Testis (tissue), 2 donors: ENCODE measurements around the gene PEX11A.

Experiments used
- CTCF ChIP-seq, 3 experiments: fragments of 450-650 bp in 2 of 3; fragments of 200-600 bp in 1 of 3; sonication (generic) in 1 of 3; IDR thresholded peaks; one replicate each; pipeline ENCODE4 v1.5.1; 2016 to 2019; ENCODE audit warnings: antibody characterized with exemption in 3 of 3, mild to moderate bottlenecking in 2 of 3, moderate library complexity in 1 of 3
- POLR2A ChIP-seq: fragments of 450-650 bp; IDR thresholded peaks from one replicate; pipeline ENCODE4 v1.6.1; 2017; ENCODE audit warnings: antibody characterized with exemption, mild to moderate bottlenecking, moderate library complexity

GRCh38 chr15:89690276-89691218, at the start of gene PEX11A, which contains the start of gene WDR93:
- no peak for TF ChIP-seq CTCF (IDR thresholded peaks at IDR 0.05)
- no peak for TF ChIP-seq POLR2A
